HG03575 (cell line): ENCODE data around the gene SP8.
"Not testable (repeated sequence)": the region's sequence is repeated elsewhere in the genome, so short reads cannot be mapped to it uniquely, and the experiment has no call there.

Experiments
- ATAC-seq: cut with Tn5 transposase; IDR thresholded peaks from one replicate; pipeline ENCODE4 v1.9.1; 2021; ENCODE audit not compliant: unreplicated experiment, insufficient number of reproducible peaks, low FRiP score; ENCODE audit errors: extremely low read depth

The SP8 gene

GRCh38 chr7:20786779-20787659 lies at the start of gene SP8:
Gene SP8 (minus strand): TSS chr7:20786886. CDS start chr7:20786798, 88 bp downstream.
- no peak for ATAC-seq

GRCh38 chr7:20836424-20836823 lies 49.7 kb upstream of the SP8 start:
- ATAC-seq = not testable (repeated sequence)

- ATAC-seq = no peak
Observed at GRCh38 chr7:20835111-20835750, 48.5 kb upstream of the SP8 start.

- no peak for ATAC-seq
Observed at GRCh38 chr7:20834656-20835055, 48.0 kb upstream of the SP8 start.

- ATAC-seq = no peak
Observed at GRCh38 chr7:20831956-20832355, 45.3 kb upstream of the SP8 start.

- no peak for ATAC-seq
Observed at GRCh38 chr7:20831451-20831850, 44.8 kb upstream of the SP8 start.

GRCh38 chr7:20828947-20829346 lies 42.3 kb upstream of the SP8 start:
- ATAC-seq = no peak

GRCh38 chr7:20827172-20827571 lies 40.5 kb upstream of the SP8 start:
- no peak for ATAC-seq

GRCh38 chr7:20826243-20826642 lies 39.6 kb upstream of the SP8 start:
- no peak for ATAC-seq

- no peak for ATAC-seq
Observed at GRCh38 chr7:20825555-20825954, 38.9 kb upstream of the SP8 start.

- not testable (repeated sequence) for ATAC-seq
Observed at GRCh38 chr7:20821390-20821789, 34.7 kb upstream of the SP8 start.

GRCh38 chr7:20816372-20816959 lies 29.8 kb upstream of the SP8 start:
- ATAC-seq = no peak

GRCh38 chr7:20804345-20804744 lies 17.7 kb upstream of the SP8 start:
- no peak for ATAC-seq

- ATAC-seq = no peak
Observed at GRCh38 chr7:20799566-20800366, 13.1 kb upstream of the SP8 start.

GRCh38 chr7:20798694-20799121 lies 12.0 kb upstream of the SP8 start:
- ATAC-seq = no peak

- no peak for ATAC-seq
Observed at GRCh38 chr7:20798081-20798693, 11.5 kb upstream of the SP8 start.

GRCh38 chr7:20797462-20798080 lies 10.9 kb upstream of the SP8 start:
- no peak for ATAC-seq

GRCh38 chr7:20797042-20797461 lies 10.4 kb upstream of the SP8 start:
- no peak for ATAC-seq
